Measurements from ENCODE around the gene MDFI. TPM values are rescaled to one million over a fixed set of nuclear protein-coding genes. Genes with fewer than 3 reads are reported as not detected.

MDFI gene
- total and polyA plus RNA-seq, 5 donors = 4.9 to 11.9 (median 9.6) TPM

DNA sequence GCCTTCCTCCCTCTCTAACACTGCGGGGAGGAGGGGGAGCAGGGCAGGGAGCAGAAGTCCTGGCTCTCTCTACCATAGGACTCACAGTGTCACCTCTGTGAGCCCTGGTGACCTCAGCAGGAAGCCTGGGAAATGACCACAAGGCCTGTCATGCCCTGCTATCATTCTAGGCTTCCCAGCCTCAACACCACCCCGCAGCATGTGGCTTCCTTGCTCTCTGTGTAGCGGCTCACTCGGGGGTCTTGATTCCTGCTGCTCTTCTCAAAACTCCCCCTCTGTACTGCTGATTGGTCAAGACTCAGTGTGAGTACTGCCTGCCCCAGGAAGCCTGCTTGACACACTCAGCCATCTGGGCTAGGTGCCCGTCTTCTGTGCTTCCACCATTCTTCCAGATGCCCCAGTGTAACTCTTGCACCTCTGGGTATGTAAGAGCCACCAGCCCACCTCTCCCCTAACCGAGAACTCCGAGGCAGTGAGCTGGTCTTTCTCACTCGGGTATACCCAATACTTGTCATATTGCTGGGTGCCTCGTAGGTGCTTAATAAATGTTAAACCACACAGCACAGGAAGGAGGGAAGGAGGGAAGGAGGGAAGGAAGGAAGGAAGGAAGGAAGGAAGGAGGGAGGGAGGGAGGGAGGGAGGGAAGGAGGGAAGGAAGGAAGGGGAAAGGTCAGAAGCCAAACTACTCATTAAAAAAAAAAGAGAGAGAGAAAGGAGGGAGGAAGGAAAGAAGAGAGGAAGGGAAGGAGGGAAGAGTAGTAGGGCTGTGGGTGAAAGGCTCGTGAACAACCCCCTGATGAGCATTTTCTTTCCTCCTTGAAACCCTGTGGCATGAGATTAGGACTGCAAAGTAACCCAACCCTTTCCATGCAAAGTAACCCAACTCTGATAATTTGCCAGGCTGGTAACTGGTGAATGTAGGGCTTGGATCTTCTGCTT, 5.0 kb downstream of the MDFI start:
- Histone ChIP-seq H3K27me3 (ENCODE audit: control insufficient read depth, insufficient read depth) (no peaks in the 10 kb centered on the region), H3K4me1 (ENCODE audit: control insufficient read depth, insufficient read depth, low read length) (no peaks in the 10 kb centered on the region), H3K4me3 (ENCODE audit: low read length) (no peak overlapping the region), H3K9me3 (ENCODE audit: control insufficient read depth, low read length) (no peaks in the 10 kb centered on the region), H3K27ac (ENCODE audit: low read length) (no peak overlapping the region)
- no peak for DNase-seq
- WGBS = 65% methylated on average over 10 of the region's 10 CpGs
- ATAC-seq = peak in 1 of 2 donors; percentile 30
- intact Hi-C loops (cut with DNase I) = no loop called here

DNA sequence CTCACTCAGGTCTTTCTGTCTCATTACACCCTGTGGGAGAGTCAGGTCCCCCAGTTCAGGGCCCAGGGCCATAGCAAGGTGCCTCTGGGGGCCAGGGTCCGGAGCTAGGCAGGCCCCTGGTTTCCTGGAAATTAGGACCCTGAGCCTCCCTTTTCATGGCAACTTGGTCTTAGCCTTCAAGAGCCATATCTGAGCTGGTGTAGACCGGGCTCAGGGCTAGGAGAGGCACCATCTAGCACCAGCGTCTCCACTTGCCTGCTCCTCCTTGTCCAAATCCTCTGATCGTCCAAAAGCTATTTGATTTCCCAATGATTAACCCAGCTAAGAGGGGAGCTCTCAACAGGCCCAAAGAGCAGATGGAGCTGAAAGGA, 5.6 kb downstream of the MDFI start:
- no peaks in the 10 kb centered on the region for H3K27me3 ChIP-seq (ENCODE audit: control insufficient read depth, insufficient read depth)
- ATAC-seq (no peak), DNase-seq (no peak)
- intact Hi-C loops (cut with DNase I) = no loop called here
- no peaks in the 10 kb centered on the region for H3K4me1 ChIP-seq (ENCODE audit: control insufficient read depth, insufficient read depth, low read length)
- no peak overlapping the region for H3K27ac ChIP-seq (ENCODE audit: low read length)
- no peak overlapping the region for H3K4me3 ChIP-seq (ENCODE audit: low read length)
- WGBS = 91% methylated on average over 4 of the region's 4 CpGs
- no peaks in the 10 kb centered on the region for H3K9me3 ChIP-seq (ENCODE audit: control insufficient read depth, low read length)

DNA sequence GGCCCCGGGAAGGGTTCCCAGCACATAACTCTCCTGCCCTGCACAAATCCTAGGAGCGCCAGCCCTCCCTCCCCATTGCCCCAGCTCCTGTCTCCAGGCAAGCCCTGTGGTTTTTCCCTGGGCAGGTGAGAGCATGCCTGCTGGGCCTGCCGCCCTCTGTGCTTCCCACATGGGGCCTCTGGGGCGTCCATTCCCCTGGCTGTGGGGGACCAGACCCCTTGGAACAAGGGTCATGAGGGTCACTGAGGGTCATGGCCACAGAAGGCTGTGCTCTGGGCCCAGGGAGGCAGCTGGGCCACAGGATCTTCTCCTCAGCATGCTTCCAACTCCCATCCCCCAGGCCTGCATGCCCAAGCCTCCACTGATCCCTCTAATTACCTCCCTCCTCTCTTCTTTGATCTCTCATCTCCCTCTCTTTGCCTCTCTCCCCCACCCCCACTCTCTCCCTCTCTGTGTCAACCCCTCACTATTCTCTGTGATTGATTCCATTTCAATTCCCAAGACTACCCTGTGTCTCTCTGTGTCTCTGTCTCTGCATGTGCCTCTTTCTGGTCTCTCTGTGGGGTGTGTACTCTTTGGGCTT, 6.1 kb downstream of the MDFI start:
- intact Hi-C loops (cut with DNase I) = no loop called here
- Histone ChIP-seq H3K27me3 (ENCODE audit: control insufficient read depth, insufficient read depth) (no peaks in the 10 kb centered on the region), H3K9me3 (ENCODE audit: control insufficient read depth, low read length) (no peaks in the 10 kb centered on the region), H3K27ac (ENCODE audit: low read length) (no peak overlapping the region), H3K4me3 (ENCODE audit: low read length) (no peak overlapping the region), H3K4me1 (ENCODE audit: control insufficient read depth, insufficient read depth, low read length) (no peaks in the 10 kb centered on the region)
- ATAC-seq (no peak), DNase-seq (no peak)
- WGBS = 79% methylated on average over 4 of the region's 4 CpGs

DNA sequence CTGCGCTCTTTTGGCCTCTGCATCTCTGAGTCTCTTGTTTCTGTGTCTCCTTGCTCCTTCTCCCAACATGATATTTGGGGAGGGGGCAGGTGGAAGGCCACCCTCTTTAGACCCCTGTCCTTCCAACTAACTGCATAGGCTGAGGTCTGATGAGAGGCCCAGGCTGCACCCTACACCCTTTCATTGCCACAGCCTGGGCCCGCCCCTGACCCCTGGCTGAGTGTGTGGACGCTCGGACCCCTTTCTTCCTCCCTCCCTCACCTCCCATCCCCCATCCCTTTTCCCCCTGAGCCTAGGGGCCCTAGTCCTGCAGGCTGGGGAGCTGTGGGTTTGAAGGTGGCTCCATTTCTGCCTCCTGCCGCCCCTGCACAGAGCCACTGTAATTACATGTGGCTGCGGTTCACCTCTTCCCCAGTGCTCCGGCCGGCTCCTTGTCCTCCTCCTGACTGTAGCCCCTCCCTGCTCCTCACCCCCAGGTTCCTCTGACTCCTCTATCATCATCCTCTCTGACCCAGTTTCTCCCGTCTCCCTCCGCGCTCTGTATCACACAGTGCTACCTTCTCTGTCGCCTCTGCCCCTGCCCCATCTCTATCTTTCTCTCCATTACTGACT, 6.8 kb downstream of the MDFI start:
- 84% methylated on average over 12 of the region's 12 CpGs for WGBS
- intact Hi-C loops (cut with DNase I) = no loop called here
- H3K27me3 ChIP-seq (ENCODE audit: control insufficient read depth, insufficient read depth) = no peaks in the 10 kb centered on the region
- H3K9me3 ChIP-seq (ENCODE audit: control insufficient read depth, low read length) = no peaks in the 10 kb centered on the region
- DNase-seq (no peak), ATAC-seq (no peak)
- no peaks in the 10 kb centered on the region for H3K4me1 ChIP-seq (ENCODE audit: control insufficient read depth, insufficient read depth, low read length)
- H3K4me3 ChIP-seq (ENCODE audit: low read length) = no peak overlapping the region
- H3K27ac ChIP-seq (ENCODE audit: low read length) = no peak overlapping the region

DNA sequence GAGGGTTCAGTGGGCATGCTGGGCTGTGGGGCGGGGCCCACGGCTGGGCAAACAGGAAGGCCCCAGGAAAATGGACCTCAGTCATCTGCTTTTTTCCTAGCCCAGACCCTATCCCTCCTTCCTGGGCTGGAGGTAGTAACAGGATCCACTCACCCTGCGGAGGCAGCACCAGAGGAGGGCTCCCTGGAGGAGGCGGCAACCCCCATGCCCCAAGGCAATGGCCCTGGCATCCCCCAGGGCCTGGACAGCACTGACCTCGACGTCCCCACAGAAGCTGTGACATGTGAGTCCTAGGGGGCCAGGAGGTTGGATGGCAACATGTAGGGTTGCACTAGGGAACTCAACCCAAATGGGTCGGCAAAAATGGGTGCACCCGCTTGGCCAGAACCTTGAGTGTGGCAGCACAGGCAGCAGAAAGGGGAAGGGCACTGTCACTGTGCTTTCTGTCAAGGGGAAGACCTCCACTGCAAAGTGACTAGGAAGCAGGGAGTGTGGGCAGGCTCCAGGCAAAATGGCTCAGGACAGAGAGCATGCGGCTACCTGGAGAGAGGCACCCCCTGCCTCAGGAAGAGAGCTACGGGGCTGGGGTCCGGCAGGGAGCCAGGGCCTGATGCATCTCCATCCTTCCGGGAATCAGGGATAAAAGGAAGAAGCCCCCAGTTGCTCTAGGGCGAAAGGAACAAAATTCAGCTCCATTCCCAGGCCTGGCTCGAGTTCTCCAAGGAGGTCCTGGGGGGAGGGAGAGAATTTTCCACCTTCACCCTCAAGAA, 7.9 kb downstream of the MDFI start:
- no peaks in the 10 kb centered on the region for H3K27me3 ChIP-seq (ENCODE audit: control insufficient read depth, insufficient read depth)
- H3K9me3 ChIP-seq (ENCODE audit: control insufficient read depth, low read length) = no peaks in the 10 kb centered on the region
- ATAC-seq (no peak), DNase-seq (no peak)
- no peak overlapping the region for H3K27ac ChIP-seq (ENCODE audit: low read length)
- H3K4me3 ChIP-seq (ENCODE audit: low read length) = no peak overlapping the region
- intact Hi-C loops (cut with DNase I) = no loop called here
- no peaks in the 10 kb centered on the region for H3K4me1 ChIP-seq (ENCODE audit: control insufficient read depth, insufficient read depth, low read length)
- WGBS = 83% methylated on average over 14 of the region's 14 CpGs

DNA sequence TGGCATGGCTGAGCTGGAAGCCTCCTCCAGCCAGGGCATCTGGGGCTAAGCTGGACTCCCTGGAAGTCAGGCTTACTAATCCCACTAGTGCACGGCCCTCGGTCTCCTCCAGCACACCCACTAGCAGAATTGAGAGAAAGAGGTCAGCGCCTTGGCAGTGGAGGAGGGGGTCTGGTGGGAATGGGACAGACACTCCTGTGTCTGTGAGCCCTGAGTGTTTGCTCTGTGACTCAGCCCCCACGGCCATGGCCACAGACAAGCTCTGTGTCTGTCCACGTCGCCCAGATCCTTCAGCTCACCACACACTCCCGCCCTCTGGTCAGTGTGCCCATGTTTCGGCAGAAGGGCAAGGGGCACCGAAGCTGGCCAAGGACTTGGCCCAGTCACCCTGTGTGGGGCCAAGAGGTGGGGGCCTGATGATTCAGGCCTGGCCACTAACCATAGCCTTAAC, 8.8 kb downstream of the MDFI start:
- Histone ChIP-seq H3K4me1 (ENCODE audit: control insufficient read depth, insufficient read depth, low read length) (no peaks in the 10 kb centered on the region), H3K9me3 (ENCODE audit: control insufficient read depth, low read length) (no peaks in the 10 kb centered on the region), H3K27ac (ENCODE audit: low read length) (no peak overlapping the region), H3K27me3 (ENCODE audit: control insufficient read depth, insufficient read depth) (no peaks in the 10 kb centered on the region), H3K4me3 (ENCODE audit: low read length) (no peak overlapping the region)
- peak in 1 of 3 donors; percentile 39 for DNase-seq
- peak in 1 of 2 donors; percentile 23 for ATAC-seq
- intact Hi-C loops (cut with DNase I) = no loop called here
- WGBS = 74% methylated on average over 9 of the region's 9 CpGs

DNA sequence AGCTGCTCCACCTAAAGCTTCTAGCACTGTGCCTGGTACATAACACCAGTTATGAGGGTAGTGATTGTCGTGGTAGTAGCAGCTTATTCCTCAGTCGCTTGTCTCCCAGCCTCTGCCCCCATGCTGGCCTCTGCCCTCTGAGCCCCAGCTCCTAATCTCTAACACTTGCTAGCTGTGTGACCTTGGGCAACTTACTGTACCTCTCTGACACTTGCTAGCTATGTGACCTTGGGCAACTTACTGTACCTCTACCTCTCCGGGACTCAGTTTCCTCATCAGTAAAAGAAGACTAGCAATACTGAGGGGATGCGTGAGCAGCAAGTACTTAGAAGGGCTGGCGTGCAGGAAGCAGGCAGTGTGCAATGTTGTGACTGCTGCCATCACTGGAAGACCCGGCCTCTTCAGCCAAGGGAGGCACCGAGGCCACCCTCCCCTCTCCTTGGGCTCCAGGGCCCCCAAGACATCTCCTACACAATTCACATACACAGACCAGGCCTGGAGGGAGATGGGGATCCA, 9.9 kb downstream of the MDFI start:
- DNase-seq (no peak), ATAC-seq (no peak)
- Histone ChIP-seq H3K27ac (ENCODE audit: low read length) (no peak overlapping the region), H3K4me1 (ENCODE audit: control insufficient read depth, insufficient read depth, low read length) (no peaks in the 10 kb centered on the region), H3K4me3 (ENCODE audit: low read length) (no peak overlapping the region), H3K27me3 (ENCODE audit: control insufficient read depth, insufficient read depth) (no peaks in the 10 kb centered on the region), H3K9me3 (ENCODE audit: control insufficient read depth, low read length) (no peaks in the 10 kb centered on the region)
- 80% methylated on average over 7 of the region's 7 CpGs for WGBS
- intact Hi-C loops (cut with DNase I) = no loop called here

DNA sequence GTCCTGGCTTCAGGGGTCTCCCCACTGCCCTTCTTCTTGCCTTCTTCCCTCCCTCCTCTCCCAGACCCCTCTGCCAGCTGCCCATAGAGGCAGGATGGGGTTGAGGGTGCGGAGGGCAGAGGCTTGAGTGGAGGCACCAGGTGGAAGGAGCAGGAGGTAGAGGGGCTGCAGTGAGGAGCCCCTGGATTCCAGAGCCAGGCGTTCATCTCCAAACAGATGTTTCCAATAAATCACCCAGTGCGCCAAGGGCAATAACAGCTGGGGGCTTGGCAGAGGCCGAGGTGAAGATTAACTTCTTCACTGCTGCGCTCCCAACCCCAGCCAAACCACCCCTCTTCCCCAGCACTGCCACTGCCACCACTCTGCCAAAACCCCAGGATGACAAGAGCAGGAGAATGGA, 10.7 kb downstream of the MDFI start:
- Histone ChIP-seq H3K9me3 (ENCODE audit: control insufficient read depth, low read length) (no peaks in the 10 kb centered on the region), H3K4me1 (ENCODE audit: control insufficient read depth, insufficient read depth, low read length) (no peaks in the 10 kb centered on the region), H3K27me3 (ENCODE audit: control insufficient read depth, insufficient read depth) (no peaks in the 10 kb centered on the region), H3K4me3 (ENCODE audit: low read length) (no peak overlapping the region), H3K27ac (ENCODE audit: low read length) (no peak overlapping the region)
- 69% methylated on average over 5 of the region's 5 CpGs for WGBS
- DNase-seq (no peak), ATAC-seq (no peak)
- intact Hi-C loops (cut with DNase I) = no loop called here

DNA sequence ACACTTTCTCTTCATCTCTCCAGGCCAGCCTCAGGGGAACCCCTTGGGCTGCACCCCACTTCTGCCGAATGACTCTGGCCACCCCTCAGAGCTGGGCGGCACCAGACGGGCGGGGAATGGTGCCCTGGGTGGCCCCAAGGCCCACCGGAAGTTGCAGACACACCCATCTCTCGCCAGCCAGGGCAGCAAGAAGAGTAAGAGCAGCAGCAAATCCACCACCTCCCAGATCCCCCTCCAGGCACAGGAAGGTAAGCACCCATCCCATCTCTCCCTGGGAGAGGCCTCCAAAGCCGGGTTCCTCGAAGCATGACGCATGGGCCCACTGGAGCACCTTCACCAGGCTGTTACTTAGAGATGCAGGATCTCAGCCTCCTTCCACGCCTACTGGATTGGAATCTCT, 11.3 kb downstream of the MDFI start:
- intact Hi-C loops (cut with DNase I) = no loop called here
- Histone ChIP-seq H3K9me3 (ENCODE audit: control insufficient read depth, low read length) (no peaks in the 10 kb centered on the region), H3K4me3 (ENCODE audit: low read length) (no peak overlapping the region), H3K27me3 (ENCODE audit: control insufficient read depth, insufficient read depth) (no peaks in the 10 kb centered on the region), H3K27ac (ENCODE audit: low read length) (no peak overlapping the region), H3K4me1 (ENCODE audit: control insufficient read depth, insufficient read depth, low read length) (no peaks in the 10 kb centered on the region)
- ATAC-seq (no peak), DNase-seq (no peak)
- 71% methylated on average over 10 of the region's 10 CpGs for WGBS

DNA sequence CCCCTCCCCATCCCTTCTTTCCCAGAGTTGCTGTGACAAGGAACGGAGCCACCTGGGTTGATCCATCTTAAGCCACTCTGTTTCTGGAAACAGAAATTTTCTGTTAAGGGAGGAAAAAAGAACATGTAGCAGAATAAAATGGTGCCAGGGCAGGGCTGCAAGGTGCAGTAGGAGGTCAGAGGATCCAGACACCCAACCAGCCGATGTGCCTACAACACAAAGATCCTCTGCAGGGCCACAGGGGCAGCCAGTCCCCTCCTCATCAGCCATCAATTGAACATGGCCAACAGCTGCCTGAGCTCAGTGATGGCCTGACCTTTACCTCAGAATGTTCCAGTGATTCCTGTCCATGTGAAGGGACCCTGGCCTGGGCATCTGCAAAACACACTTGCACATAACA, 11.9 kb downstream of the MDFI start:
- DNase-seq (no peak), ATAC-seq (no peak)
- Histone ChIP-seq H3K4me3 (ENCODE audit: low read length) (no peak overlapping the region), H3K27ac (ENCODE audit: low read length) (no peak overlapping the region), H3K4me1 (ENCODE audit: control insufficient read depth, insufficient read depth, low read length) (no peaks in the 10 kb centered on the region), H3K9me3 (ENCODE audit: control insufficient read depth, low read length) (no peaks in the 10 kb centered on the region), H3K27me3 (ENCODE audit: control insufficient read depth, insufficient read depth) (no peaks in the 10 kb centered on the region)
- WGBS = 88% methylated on average over 2 of the region's 2 CpGs
- intact Hi-C loops (cut with DNase I) = no loop called here

Data from right cardiac atrium (tissue), 5 donors.